ENCODE measurements around the gene CSE1L.
A peak's percentile ranks its signal among the peaks of the same experiment; 100 is the strongest.
"Not testable (repeated sequence)": the region's sequence is repeated elsewhere in the genome, so short reads cannot be mapped to it uniquely, and the experiment has no call there.

CSE1L gene, protein sequence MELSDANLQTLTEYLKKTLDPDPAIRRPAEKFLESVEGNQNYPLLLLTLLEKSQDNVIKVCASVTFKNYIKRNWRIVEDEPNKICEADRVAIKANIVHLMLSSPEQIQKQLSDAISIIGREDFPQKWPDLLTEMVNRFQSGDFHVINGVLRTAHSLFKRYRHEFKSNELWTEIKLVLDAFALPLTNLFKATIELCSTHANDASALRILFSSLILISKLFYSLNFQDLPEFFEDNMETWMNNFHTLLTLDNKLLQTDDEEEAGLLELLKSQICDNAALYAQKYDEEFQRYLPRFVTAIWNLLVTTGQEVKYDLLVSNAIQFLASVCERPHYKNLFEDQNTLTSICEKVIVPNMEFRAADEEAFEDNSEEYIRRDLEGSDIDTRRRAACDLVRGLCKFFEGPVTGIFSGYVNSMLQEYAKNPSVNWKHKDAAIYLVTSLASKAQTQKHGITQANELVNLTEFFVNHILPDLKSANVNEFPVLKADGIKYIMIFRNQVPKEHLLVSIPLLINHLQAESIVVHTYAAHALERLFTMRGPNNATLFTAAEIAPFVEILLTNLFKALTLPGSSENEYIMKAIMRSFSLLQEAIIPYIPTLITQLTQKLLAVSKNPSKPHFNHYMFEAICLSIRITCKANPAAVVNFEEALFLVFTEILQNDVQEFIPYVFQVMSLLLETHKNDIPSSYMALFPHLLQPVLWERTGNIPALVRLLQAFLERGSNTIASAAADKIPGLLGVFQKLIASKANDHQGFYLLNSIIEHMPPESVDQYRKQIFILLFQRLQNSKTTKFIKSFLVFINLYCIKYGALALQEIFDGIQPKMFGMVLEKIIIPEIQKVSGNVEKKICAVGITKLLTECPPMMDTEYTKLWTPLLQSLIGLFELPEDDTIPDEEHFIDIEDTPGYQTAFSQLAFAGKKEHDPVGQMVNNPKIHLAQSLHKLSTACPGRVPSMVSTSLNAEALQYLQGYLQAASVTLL

DNA sequence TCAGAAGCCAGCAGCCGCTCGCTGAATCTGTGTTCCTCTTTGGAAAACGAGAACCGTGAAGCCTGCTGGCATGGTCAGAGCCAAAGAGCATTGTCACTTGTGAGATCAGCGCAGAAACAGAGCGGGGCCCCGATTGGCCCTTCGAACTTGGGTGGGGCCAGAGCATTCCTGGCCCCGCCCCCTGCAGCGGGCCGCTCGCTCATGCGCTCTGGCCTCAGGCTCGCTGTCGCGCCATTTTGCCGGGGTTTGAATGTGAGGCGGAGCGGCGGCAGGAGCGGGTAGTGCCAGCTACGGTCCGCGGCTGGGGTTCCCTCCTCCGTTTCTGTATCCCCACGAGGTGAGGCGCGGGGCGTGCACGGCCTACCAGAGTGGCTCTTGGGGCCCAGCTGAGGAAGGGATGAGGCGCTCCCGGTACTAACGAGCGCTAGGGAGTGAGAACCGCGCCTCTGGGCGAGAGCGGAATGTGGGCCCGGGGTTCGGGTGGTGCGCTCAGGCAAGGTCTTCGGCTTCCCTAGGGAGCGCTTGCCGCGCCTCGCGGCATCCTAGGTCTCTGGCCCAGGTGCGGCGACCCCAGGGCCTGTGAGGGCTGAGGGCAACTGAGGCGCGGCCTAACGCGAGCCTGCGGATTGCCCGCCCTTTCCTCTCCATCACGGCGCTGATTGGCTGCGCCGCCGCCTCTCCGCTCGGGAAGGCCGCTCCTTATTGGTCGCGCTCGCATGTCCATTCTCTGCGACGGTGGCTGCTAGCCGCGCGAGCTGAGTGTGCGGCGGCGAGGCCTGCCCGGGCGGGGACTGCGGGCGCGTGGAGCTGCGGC is at the start of gene CSE1L:
Gene CSE1L, plus strand, starts transcription at position 226 of the 814 bp plus-strand sequence. CDS start 12,152 bp downstream, outside the sequence.
- DNase-seq = peak; percentile 97

DNA sequence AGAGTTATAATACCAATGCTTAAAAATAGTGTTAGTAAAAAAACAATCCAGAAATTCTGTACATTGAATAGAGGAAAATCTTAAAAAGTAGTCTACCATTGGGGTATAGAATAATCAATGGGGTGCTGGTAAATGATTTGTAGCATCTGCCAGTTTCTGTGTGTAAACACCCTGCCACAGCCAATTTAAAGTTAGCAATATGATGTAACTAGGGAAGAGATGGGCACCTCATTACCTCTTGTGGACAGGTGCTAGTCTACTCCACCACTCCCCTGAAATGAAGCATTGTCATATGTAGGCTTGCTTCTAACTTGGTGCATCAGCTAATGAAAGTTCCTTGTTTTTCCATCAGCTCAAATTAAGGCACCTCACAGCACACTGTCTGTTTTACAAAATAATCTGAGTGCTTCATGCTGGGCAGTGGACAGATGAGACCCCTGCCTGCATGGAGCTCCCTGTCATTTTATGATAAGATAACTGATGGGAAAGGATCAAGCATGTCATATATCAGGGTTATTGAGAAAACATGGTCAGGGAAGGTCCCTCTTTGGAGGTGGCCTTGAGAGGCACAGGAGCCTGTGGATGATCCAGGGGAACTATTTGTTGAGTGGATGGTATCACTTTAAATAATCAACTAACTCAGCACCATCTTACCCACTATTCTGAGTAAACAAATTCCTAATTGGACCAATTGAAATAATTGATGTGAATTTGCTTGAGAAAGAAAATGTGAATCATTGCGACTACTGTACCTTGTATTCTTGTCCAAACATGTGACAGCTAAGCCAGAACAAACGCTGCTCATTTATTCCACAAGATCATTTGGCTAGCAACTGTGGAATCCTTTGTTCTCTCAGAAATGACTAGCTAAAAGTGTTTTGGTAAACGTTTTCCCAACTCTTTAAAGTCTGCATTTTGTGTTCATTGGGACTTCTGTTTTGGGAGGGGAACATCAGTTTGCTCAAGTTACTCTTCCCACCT is 45.9 kb upstream of the CSE1L start:
- DNase-seq = no peak

DNA sequence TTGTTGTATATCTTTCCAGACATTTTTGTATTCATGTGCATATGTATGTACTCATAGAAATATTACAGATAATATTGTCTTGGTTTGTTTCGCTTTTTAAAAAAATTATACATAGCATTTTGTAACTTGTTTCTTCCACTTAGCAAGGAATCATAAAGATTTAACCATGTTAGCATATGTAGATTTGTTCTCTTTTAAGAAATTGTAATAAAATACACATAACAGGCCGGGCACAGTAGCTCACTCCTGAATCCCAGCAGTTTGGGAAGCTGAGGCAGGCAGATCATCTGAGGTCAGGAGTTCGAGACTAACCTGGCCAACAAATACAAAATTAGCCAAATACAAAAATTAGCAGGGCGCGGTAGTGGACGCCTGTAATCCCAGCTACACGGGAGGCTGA is 44.4 kb upstream of the CSE1L start:
- DNase-seq = no peak

DNA sequence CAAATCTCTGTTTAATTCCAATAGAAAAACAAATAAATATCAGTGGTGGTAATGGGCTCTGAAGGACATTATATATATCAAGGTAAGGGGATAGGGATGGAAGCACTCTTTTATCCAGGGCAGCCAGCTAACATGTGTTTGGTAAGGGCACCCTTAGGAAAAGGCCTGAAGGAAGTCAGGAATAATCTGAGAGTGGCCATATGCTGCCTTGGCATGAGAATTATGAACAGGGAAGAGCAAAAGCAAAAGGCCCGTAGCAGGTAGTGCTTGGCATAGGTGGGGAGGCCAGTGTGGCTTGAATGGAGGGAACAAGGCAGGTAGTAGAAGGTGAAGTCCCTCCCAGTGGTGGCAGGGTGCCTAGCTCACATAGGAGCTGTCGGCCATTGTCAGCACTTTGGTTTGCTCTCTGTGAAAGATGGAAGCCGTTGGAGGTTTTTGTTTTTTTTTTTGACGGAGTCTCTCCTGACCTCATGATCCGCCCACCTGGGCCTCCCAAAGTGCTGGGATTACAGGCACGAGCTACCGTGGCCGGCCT is 39.6 kb upstream of the CSE1L start:
- no peak for DNase-seq

DNA sequence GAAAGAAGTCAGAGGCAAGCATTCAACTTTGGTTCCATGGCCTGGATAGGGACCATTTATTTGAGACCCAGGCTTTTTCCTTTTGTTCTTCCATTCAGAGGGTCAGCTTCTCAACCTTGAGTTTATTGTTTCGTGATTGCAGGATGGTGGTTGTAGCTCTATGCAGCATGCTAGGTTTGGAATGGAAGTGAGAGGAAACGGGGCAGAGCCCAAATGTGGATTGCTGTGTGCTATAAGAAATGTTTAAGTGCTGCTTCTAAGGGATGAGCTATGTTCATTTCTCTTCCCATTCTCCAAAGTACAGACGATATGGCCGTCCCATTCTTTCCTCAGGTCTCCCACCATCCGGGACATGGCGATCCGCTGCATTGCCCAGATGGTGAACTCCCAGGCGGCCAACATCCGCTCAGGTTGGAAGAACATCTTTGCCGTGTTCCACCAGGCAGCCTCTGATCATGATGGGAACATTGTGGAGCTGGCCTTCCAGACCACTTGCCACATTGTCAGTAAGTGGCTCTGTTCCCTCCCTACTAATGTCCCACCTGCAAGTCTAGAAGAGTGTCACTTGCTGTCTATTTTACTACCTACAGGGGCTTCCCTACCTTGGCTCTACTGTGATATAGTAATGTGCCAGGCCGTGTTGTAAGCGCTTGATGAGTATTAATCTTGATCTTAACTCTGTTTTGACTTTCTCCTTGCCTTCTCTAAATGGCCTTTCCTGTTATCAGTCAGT is 36.0 kb upstream of the CSE1L start:
- no peak for DNase-seq

DNA sequence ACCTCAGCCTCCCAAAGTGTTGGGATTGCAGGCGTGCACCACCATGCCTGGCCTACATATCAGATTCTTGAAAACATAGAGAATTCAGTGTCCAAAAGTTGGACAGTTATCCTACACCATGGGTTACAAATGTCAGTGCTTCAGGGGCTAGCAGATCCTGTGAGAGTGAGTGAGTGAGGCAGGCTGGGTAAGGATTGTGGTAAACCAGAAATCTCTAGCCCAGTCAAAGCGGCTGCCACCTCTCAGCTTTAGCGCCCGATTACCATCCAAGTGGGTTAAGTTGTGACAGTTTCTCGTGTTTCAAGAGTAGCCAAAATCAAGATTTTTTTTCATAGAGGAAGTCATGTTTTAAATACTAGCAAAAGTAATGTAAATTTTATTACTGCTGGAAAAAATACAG is 21.9 kb upstream of the CSE1L start:
- no peak for DNase-seq

DNA sequence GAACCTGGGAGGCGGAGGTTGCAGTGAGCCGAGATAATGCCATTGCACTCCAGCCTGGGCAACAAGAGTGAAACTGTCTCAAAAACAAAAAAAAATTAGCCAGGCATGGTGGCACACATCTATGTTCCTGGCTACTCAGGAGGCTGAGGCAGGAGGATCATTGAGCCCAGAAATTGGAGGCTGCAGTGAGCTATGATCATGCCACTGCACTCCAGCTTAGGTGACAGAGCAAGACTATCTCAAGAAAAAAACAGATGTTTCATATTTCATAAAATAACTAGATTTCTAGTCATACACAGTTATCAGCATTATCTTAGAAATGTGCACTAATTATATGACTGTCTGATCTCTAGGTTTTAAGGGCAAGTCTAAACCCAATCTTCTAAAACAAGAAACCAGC is 17.9 kb upstream of the CSE1L start:
- DNase-seq = not testable (repeated sequence)

DNA sequence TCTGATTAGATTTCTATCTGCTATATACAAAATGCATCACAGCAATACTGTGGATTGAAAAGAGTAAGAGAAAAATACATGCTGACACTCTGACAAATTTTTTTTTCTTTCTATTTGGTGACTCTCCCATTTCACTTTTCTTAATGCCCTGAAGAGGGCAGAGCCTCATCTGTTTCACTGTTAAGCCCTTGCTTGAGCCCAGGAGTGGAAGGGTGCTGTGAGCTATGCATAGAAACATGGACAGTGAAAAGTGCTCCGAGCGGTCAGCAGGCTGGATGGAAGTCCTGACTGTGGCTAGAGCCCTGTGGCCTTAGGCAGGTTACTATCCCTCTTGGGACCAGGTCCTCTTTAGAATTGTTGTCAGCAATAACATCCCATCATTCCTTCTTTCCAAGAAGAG is 17.4 kb upstream of the CSE1L start:
- DNase-seq = no peak

DNA sequence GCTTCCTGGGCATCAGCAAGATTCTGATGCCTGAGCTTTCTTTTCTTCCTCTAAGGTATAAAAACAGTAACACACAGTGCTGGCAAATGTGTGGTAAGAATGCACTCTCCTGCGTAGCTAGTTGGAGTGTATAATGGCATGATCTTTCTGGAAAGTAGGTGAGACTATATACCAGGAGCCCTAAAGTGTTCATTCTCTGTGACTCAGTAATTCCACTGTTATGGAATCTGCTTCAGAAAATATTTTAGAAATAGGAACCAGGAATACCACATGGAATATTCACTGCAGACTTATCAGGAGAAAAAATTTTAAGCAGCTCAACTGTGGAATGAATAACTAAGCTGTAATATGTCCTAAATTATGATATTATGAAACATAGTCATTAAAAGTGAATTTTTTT is 16.9 kb upstream of the CSE1L start:
- DNase-seq = no peak

DNA sequence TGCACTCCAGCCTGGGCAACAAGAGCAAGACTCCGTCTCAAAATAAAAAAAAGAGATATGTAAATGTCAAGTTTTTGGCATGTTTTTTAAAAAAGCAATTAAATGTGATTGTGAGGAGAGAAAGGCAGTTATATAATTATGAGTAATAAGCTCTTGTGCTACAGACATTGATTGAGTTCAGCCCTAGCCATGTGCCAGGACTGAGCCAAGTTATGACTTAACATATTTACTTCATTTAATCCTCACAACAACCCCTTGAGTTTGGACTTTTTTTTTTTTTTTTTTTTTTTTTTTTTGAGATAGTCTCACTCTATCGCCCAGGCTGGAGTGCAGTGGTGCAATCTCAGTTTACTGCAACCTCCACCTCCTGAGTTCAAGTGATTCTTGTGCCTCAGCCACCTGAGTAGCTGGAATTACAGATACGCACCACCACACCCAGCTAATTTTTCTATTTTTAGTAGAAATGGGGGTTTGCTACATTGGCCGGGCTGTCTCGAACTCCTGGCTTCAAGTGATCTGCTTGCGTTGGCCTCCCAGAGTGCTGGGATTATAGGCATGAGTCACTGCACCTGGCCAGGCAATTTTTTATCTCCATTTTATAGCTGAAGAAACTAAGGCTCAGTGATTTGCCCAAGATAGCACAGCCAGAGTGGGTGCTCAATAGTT is 15.0 kb upstream of the CSE1L start:
- no peak for DNase-seq

DNA sequence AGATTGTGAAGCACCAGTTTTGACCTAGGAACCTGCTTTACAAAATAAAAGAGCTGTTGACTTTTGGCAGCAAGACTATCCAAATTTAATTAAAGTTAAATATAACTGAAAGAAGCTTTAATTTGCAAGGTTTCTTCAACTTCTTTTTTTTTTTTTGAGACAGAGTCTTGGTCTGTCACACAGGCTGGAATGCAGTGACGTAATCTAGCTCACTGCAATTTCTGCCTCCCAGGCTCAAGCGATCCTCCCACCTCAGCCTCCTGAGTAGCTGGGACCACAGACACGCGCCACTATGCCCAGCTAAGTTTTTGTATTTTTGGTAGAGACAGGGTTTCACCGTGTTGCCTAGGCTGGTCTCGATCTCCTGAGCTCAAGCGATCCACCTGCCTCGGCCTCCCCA is 13.7 kb upstream of the CSE1L start:
- no peak for DNase-seq

DNA sequence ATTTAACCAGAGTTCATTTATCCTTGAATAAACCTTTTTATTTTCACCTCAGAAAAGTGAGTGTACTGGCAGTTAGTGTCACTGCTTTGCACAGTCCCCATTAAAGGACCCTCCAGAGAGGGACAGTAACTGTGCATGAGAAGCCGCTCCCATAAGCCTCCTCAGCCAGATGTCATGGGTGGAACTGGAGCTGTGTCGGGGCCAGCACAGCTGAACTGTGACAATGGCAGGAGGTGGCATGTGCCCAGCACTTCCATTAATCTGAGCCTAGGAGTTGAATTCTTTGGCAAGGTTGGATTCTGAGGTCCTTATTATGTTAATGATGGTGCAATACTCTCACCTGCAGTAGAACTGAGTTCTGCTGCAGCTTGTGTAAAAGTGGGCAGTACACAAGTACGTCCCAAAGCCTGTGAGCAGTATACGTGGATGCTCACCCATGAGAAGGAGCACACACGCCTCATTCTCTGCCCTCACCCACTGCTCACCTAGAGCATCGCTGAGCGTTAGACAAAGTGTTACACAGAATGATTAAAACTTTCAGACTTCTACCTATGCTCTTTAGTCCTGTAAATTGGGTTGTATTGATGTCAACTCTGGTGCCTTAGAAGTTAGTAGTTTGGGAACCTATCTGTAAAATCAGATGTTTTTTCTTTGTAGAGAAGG is 11.9 kb upstream of the CSE1L start:
- no peak for DNase-seq

DNA sequence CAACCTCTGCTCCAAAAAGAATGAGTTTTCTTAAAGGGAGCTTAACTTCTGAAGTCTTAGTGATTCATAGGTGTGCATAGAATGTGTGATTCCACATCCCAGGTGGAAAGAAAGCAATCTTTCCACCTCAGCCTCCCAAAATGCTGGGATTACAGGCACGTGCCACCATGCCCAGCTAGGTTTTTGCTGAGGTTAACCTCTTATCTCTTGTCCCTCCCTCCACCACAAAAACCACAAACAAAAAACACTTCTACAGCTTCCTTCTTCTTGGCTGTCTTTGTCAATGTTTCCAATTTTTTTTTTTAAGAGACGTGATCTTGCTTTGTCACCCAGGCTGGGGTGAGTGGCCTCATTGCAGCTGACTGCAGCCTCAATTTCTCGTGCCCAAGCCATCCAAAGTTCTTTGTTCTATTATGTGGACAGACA is 8.1 kb upstream of the CSE1L start:
- DNase-seq = peak; percentile 57

DNA sequence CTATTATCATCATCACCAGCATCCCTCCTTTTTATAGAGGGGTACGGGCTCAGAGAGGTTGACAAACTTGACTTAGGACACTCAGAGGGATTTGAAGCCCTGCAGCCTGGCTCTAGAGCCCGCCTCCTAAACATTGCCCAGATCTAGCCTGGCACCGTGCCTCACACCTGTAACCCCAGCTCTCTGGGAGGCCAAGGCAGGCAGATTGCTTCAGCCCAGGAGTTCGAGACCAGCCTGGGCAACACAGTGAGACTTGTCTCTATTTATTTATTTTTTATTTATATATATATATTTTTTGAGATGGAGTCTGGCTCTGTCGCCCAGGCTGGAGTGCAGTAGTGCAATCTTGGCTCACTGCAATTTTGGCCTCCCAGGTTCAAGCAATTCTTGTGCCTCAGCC is 6.3 kb upstream of the CSE1L start:
- no peak for DNase-seq

DNA sequence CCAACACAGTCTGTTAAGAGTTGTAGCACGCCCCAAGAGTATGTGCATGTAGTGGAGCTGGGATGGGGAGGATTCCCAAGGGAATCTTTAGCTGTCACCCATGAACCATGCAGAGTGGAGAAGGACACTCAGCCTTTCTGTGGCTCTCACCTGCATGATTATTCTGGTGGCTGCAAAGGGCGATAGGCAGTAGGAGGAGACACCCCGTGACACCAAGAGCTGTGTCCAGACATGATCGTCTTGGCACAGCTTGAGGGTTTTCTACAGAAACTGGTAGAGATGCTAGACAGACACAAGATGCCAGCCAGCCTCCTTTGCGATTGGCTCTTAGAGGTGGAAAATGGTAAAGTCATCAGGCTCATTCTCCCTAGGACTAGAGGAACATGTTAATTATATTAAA is 3.1 kb upstream of the CSE1L start:
- DNase-seq = no peak

DNA sequence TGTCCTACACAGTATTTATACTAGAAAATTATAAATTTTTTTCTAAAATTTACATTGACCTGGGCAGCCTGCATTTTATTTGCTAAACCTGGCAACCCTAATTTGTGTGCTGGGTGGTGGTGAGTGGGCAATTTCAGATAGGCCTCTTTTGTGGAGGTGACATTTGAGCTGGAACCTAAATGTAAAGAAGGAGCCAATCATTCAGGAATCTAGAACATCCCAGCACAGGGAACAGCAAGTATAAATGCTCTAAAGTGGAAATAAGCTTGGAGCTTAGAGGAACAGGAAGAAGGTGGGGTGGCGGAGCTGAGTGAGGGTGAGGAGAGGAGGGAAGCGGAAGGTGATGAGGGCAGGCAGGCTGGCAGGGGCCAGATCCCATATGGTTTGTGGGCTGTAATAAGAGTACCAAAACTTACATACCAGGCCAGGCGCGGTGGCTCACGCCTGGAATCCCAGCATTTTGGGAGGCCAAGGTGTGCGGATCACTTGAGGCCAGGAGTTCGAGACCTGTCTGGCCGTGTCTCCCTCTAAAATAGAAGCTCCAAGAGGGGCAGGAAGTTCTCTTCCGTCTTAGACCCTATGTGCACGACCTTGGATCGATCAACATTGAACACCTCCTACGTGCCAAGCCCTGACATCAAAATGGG is 549 bp upstream of the CSE1L start:
- DNase-seq = peak; percentile 44

DNA sequence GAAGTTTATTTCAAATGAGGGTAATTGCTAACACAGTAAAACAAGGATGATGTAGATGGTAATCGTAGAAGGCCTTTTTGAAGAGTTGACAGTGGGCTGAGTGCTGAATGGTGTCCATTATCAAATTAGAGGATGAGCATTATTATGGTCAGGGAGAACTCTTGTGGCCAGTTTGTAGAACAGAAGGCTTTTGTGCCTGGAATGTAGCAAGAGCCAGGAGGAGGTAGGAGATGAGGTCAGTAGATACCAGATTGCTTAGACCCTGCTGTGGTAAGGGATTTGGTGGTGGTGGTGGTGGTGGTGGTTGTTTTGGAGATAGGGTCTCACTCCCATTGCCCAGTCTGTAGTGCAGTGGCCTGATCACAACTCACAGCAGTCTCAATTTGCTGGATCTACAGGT is 6.2 kb downstream of the CSE1L start:
- DNase-seq = no peak

DNA sequence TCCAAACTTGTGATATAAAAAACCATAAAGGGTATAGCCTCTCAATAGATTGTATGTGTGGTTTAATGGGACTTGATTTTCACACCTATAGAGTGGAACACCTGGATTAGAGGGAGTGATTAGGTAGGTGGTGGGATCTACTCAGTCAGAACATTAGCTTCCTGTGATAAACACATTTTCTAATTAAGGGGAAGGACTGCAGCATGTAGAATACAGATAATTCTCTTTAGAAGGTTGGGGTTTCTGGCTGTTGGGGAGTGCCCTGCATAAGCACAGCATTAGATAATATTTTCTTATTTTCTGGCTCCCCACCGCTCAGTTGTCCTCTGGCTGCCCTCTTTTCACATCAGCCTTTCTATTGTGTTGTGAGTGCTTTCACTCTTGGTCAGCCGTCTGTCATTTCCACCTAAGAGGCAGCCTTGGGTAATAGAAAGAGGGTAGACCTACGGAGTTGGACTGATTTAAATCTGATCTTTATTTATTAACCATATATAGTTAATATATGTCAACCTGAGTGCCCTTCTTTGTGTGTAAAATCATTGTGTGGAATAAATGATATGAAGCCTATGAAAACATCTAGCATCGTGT is 8.0 kb downstream of the CSE1L start:
- DNase-seq = peak; percentile 21

DNA sequence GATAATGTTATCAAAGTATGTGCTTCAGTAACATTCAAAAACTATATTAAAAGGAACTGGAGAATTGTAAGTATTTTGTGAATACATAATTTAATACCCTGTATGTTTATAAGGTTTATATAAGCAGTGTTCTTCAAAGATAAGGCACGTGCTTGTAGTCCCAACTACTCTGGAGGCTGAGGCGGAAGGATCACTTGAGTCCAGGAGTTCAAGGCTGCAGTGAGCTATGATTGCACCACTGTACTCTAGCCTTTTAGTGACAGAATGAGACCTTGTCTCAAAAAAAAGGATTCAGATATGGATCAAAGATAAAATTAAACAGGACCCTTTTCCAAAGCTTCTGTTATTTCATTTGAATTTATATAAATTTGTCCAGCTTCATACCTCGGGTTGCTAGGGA is 17.2 kb downstream of the CSE1L start:
- DNase-seq = no peak
